Endothelial cell of umbilical vein (primary cell): ENCODE results near the gene SELPLG.

Experiments
- EZH2 ChIP-seq: IDR thresholded peaks from 2 replicates; pipeline ENCODE4 v1.6.1; 2012; ENCODE audit warnings: borderline replicate concordance, low read depth, mild to moderate bottlenecking, moderate library complexity, low read length, inconsistent platforms; ENCODE audit not compliant: severe bottlenecking
- MYC ChIP-seq: IDR thresholded peaks from one replicate; pipeline ENCODE4 v1.6.1; 2011; ENCODE audit warnings: mild to moderate bottlenecking, low read depth, low read length
- POLR2A ChIP-seq: IDR thresholded peaks from 2 replicates; pipeline ENCODE4 v1.6.1; 2012; ENCODE audit warnings: low read depth, mild to moderate bottlenecking, control low read depth, low read length
- POLR2AphosphoS5 ChIP-seq: IDR thresholded peaks from 2 replicates; pipeline ENCODE4 v1.6.1; 2012; ENCODE audit warnings: low read depth, mild to moderate bottlenecking, control low read depth, low read length, moderate library complexity; ENCODE audit not compliant: insufficient read depth
- TF ChIP-seq, protein P1 (sequence below): IDR thresholded peaks from 2 replicates; pipeline ENCODE4 v1.6.1; 2011; ENCODE audit not compliant: insufficient read depth, insufficient read length
- TF ChIP-seq, protein P2 (sequence below), 2 donors: IDR thresholded peaks; 1 replicate in 1 of 2; 2 replicates in 1 of 2; pipeline ENCODE4 v1.5.1; 2011; ENCODE audit warnings: low read length in 2 of 2, mild to moderate bottlenecking in 2 of 2, moderate library complexity in 2 of 2, control low read depth in 1 of 2, inconsistent platforms in 1 of 2, low read depth in 1 of 2; ENCODE audit not compliant: insufficient read depth in 1 of 2; ENCODE audit errors: extremely low read depth in 1 of 2

DNA sequence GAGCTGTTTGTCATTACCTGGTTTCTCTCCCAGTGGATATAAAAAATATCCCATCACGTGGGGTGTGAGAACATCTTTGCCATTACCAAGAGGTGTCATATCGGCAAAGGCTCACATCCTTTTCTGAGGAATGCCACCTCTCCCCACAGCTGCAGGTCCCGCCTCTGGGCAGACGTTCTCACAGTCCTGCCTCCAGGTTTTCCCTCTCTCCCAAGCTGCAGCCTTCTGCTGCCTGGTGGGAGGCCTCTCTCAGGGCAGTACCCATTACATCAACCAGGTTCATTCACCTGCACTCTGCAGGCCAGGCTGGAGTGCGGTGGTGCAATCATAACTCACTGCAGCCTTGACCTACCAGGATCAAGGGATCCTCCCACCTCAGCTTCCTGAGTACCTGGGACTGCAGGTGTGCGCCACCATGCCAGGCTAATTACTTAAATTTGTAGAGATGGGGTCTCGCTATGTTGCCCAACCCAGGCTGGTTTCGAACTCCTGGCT, 20.9 kb downstream of the SELPLG start:
- TF ChIP-seq POLR2A (no peak), EZH2 (no peak), POLR2AphosphoS5 (no peak), MYC (no peak)
- TF ChIP-seq, protein P1, sequence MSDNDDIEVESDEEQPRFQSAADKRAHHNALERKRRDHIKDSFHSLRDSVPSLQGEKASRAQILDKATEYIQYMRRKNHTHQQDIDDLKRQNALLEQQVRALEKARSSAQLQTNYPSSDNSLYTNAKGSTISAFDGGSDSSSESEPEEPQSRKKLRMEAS, result no peak
- TF ChIP-seq, protein P2, sequence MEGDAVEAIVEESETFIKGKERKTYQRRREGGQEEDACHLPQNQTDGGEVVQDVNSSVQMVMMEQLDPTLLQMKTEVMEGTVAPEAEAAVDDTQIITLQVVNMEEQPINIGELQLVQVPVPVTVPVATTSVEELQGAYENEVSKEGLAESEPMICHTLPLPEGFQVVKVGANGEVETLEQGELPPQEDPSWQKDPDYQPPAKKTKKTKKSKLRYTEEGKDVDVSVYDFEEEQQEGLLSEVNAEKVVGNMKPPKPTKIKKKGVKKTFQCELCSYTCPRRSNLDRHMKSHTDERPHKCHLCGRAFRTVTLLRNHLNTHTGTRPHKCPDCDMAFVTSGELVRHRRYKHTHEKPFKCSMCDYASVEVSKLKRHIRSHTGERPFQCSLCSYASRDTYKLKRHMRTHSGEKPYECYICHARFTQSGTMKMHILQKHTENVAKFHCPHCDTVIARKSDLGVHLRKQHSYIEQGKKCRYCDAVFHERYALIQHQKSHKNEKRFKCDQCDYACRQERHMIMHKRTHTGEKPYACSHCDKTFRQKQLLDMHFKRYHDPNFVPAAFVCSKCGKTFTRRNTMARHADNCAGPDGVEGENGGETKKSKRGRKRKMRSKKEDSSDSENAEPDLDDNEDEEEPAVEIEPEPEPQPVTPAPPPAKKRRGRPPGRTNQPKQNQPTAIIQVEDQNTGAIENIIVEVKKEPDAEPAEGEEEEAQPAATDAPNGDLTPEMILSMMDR (IDR thresholded peaks at IDR 0.05; ENCODE audit: extremely low read depth in 1 of 2, insufficient read depth in 1 of 2, low read depth in 1 of 2, low read length in 2 of 2), result no peak
